GM21825 (cell line): ENCODE results near the gene TGFBRAP1.
"Not testable (repeated sequence)": the region's sequence is repeated elsewhere in the genome, so short reads cannot be mapped to it uniquely, and the experiment has no call there.

Source experiments
- ATAC-seq: cut with Tn5 transposase; IDR thresholded peaks from one replicate; pipeline ENCODE4 v1.9.1; 2021; ENCODE audit warnings: mild to moderate bottlenecking, moderate library complexity; ENCODE audit not compliant: unreplicated experiment

The TGFBRAP1 gene

GRCh38 chr2:105279126-105279525 lies 50.4 kb downstream of the TGFBRAP1 start:
- no peak for ATAC-seq

- no peak for ATAC-seq
These were observed 50.9 kb downstream of the TGFBRAP1 start for GRCh38 chr2:105278654-105279053.

DNA sequence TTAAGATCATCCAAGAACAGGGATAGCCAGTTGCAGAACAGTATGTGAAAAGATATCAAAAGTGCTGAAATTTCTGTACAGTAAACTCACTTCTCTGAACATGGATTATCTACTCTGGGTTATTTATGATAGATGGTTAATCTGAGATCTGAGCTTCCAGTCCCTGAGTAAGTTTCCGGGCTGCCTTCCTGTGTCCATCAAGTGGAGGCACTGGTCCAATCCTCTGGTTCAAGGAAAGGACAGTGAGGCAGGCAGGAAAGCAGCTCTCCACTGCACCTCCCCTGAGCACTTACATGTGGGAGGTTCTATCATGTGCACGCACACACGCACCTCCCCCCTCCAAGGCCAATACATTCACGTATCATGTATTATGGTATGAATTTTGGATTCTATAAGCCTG lies 55.5 kb downstream of the TGFBRAP1 start:
- ATAC-seq = no peak

GRCh38 chr2:105272176-105272575 lies 57.4 kb downstream of the TGFBRAP1 start:
- ATAC-seq = no peak

DNA sequence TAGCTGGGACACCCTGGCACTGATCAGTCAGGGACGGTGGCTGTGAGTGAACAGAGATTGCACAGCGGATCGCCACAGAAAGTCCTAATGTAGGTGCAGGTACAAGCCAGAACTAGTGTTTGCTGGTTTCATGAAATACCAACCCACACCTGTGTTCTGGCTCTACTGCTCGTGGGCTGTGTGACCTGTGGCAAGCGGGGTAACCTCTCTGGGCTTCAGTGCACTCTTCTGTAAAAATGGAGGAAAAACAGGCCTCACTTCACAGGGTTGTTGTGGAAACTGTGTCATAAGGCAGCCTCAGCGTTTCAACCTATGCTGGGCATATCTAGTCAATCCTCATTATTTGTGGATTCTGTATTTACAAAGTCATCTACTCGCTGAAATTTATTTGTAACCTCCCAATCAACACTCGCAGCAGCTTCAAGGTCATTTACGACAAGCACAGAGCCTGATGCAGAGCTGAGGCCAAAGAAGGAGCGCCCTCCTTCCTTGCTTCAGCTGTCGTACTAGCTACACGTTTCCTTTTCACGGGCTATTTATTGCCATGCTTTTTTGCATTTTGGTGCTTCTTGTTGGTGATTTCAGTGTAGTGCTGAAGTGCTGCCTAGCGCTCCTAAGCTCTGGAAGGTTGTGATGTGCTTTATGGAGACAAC lies 58.0 kb downstream of the TGFBRAP1 start:
- no peak for ATAC-seq

GRCh38 chr2:105269426-105269825 lies 60.1 kb downstream of the TGFBRAP1 start:
- no peak for ATAC-seq

DNA sequence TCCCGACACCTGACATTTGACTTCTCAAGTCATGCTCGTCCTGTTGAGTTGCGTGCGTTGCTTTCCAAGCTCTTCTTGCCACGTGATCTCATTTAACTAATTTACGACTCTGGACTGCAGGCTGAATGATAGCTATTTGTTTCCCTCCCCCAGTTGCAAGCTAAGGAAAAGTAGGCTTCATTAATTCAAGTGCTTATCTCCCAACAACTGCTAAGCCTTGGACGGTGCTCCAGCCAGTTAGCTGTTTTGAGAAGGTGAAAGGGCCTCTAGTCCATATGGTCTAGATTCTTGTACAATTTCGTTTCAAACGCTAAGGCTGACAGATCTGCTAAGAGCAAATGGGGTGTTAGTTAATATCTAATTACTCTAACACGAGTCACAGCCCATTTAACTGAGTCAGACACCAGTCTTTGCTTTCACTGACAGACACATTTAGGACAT lies 66.9 kb downstream of the TGFBRAP1 start:
- no peak for ATAC-seq

GRCh38 chr2:105261061-105261460 lies 68.5 kb downstream of the TGFBRAP1 start:
- no peak for ATAC-seq

- no peak for ATAC-seq
These were observed 70.6 kb downstream of the TGFBRAP1 start for GRCh38 chr2:105258835-105259350.

DNA sequence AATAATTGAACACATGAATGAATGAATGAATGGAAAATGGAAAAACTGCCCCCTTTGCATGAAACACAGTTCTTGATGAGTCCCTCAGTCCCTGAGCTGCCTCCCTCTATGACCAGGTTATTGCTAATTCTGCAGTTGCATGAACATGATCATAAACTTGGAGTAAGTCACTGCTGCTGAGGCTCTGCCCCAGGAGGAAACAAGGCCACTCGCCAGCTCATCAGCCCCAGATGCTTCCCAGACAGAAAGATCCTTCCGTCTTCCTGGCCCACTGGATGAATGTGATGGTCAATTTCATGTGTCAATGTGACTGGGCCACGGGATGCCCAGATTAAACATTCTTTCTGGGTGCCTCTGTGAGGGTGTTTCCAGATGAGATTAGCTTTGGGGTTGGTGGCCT lies 71.6 kb downstream of the TGFBRAP1 start:
- no peak for ATAC-seq

GRCh38 chr2:105256431-105257047 lies 73.0 kb downstream of the TGFBRAP1 start:
- ATAC-seq = no peak

GRCh38 chr2:105255979-105256378 lies 73.6 kb downstream of the TGFBRAP1 start:
- ATAC-seq = no peak

DNA sequence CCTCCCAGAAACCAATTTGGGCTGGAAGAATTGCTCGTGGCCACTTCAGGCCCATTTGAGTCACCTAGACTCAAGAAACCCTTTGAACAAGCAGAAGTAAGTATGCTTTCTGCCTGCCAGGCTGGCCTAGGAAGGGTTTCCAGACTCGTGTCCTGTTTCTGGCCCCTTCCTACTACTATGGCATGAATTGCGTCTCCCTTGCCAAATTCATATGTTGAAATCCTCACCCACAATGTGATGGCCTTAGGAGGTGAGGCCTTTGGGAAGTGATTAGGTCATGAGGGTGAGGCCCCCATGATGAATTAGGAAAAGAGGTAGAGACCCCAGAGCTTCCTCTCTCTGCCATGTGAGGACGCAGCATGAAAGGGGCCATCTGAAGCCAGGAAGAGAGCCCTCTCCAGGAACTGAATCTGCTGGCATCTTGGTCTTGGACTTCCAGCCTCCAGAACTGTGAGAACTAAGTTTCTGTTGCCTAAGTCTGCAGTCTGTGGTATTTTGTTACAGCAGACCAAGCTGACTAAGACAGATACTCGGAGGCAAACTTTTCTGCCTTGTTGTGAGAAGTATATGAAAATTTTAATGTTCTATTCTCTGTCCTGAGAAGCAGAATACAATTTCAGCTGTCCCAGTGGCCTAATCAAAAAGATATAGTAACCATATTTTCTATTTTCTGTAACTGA lies 74.9 kb downstream of the TGFBRAP1 start:
- ATAC-seq = no peak

- no peak for ATAC-seq
These were observed 77.3 kb downstream of the TGFBRAP1 start for GRCh38 chr2:105252271-105252670.

DNA sequence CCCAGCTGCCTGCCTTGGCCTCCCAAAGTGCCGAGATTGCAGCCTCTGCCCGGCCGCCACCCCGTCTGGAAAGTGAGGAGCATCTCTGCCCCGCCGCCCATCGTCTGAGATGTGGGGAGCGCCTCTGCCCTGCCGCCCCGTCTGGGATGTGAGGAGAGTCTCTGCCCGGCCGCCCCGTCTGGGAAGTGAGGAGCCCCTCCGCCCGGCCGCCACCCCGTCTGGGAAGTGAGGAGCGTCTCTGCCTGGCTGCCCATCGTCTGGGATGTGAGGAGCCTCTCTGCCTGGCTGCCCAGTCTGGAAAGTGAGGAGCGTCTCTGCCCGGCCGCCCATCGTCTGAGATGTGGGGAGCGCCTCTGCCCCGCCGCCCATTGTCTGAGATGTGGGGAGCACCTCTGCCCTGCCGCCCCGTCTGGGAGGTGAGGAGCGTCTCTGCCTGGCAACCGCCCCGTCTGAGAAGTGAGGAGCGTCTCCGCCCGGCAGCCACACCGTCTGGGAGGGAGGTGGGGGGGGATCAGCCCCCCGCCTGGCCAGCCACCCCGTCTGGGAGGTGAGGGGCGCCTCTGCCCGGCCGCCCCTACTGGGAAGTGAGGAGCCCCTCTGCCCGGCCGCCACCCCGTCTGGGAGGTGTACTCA lies 78.4 kb downstream of the TGFBRAP1 start:
- ATAC-seq = not testable (repeated sequence)

GRCh38 chr2:105249891-105250290 lies 79.6 kb downstream of the TGFBRAP1 start:
- ATAC-seq = no peak

DNA sequence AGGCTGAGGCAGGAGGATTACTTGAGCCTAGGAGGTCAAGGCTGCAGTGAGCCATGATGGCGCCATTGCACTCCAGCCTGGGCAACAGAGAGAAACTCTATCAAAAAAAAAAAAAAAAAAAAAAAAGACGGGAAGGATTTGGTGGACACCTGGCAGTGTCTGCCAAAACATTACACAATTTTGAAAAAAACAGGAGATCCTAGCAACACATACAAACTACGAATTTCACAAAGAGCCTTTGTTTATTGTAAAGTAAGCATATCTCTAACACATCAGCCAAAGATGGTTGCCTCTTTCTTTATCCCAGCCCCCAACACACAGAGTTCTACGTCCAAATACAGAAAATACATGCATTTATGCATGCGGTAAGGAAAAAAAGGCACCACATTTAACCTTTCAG lies 80.4 kb downstream of the TGFBRAP1 start:
- ATAC-seq = no peak

GRCh38 chr2:105248316-105249070 lies 81.0 kb downstream of the TGFBRAP1 start:
- ATAC-seq = no peak

GRCh38 chr2:105244451-105244850 lies 85.1 kb downstream of the TGFBRAP1 start:
- no peak for ATAC-seq

DNA sequence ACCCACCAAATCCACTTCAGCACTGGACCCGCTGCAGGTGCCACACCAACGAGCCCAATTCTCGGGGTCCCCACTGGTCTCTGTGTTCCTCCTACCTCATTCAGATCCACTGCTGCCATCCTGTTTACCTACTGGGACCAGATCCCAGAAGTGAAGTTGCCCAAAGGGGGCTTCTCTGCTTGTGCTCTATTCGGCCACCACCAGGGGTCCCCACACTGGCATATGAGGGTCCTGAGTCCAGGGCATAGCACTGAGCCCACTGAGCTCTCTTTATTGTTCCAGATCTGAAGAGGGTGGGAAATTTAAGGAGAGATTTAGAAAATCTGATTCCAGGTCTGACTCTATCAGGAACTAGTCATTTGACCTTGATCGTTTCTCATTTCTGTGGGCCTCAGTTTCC lies 85.6 kb downstream of the TGFBRAP1 start:
- ATAC-seq = no peak
